Large intestine (tissue), 3 donors: ENCODE data around the gene IL20RA. TPM values are rescaled to one million over a fixed set of nuclear protein-coding genes. Genes with fewer than 3 reads are reported as not detected.
A peak's percentile ranks its signal among the peaks of the same experiment; 100 is the strongest.
"Not testable (repeated sequence)": the region's sequence is repeated elsewhere in the genome, so short reads cannot be mapped to it uniquely, and the experiment has no call there.

Experiments used
- DNase-seq, 2 donors: peaks; one replicate each; pipeline versions ENCODE4 v3.0.0 to v3.0.0-alpha.2; 2013
- H3K27ac ChIP-seq: one replicate; pipeline ENCODE4 v1.5.1; 2013; ENCODE audit warnings: low read length
- H3K27me3 ChIP-seq: 2 replicates; pipeline ENCODE4 v1.6.1; 2013; ENCODE audit warnings: low read length; ENCODE audit not compliant: control insufficient read depth, insufficient read depth
- H3K36me3 ChIP-seq: 2 replicates; pipeline ENCODE4 v1.6.1; 2013; ENCODE audit warnings: low read length; ENCODE audit not compliant: control insufficient read depth, insufficient read depth
- H3K4me1 ChIP-seq: one replicate; pipeline ENCODE4 v1.6.1; 2013; ENCODE audit warnings: low read length; ENCODE audit not compliant: control insufficient read depth, insufficient read depth
- H3K4me3 ChIP-seq: one replicate; pipeline ENCODE4 v1.5.1; 2013; ENCODE audit warnings: low read length
- H3K9me3 ChIP-seq: one replicate; pipeline ENCODE4 v1.6.1; 2013; ENCODE audit warnings: mild to moderate bottlenecking, low read depth, low read length, moderate library complexity; ENCODE audit not compliant: control insufficient read depth
- WGBS: methylation state at CpG from one replicate; pipeline ENCODE4 v1.1.5; 2013; ENCODE audit warnings: low lambda C conversion rate; ENCODE audit not compliant: insufficient coverage; 5-methylcytosine and 5-hydroxymethylcytosine counted together
- polyA plus RNA-seq: library from polyadenylated mRNA; unstranded; fragments of 120-200 nt; gene quantifications from one replicate; pipeline ENCODE4 v1.2.1, GENCODE V29; 2013

IL20RA gene
- polyA plus RNA-seq, 1 donor = 2.5 TPM

- WGBS = no CpG with 5 or more reads among the region's 3 CpGs
- no peaks in the 10 kb centered on the region for H3K36me3 ChIP-seq
- no peak for DNase-seq
- no peak overlapping the region for H3K27ac ChIP-seq
- no peaks in the 10 kb centered on the region for H3K4me1 ChIP-seq
- H3K27me3 ChIP-seq = no peaks in the 10 kb centered on the region
- no peaks in the 10 kb centered on the region for H3K9me3 ChIP-seq
- no peak overlapping the region for H3K4me3 ChIP-seq
These were observed 69.6 kb downstream of the IL20RA start for GRCh38 chr6:136975089-136975715.

- no CpG with 5 or more reads among the region's 8 CpGs for WGBS
- DNase-seq, H3K36me3 ChIP-seq, H3K9me3 ChIP-seq, H3K4me1 ChIP-seq, H3K27me3 ChIP-seq, H3K4me3 ChIP-seq, H3K27ac ChIP-seq: not testable (repeated sequence)
These were observed 71.0 kb downstream of the IL20RA start for GRCh38 chr6:136973781-136974180.

- H3K27ac ChIP-seq = no peak overlapping the region
- 92% methylated on average over 2 of the region's 6 CpGs for WGBS
- no peak overlapping the region for H3K4me3 ChIP-seq
- no peaks in the 10 kb centered on the region for H3K27me3 ChIP-seq
- H3K9me3 ChIP-seq = no peaks in the 10 kb centered on the region
- no peaks in the 10 kb centered on the region for H3K4me1 ChIP-seq
- H3K36me3 ChIP-seq = no peaks in the 10 kb centered on the region
- no peak for DNase-seq
These were observed 73.2 kb downstream of the IL20RA start for GRCh38 chr6:136971609-136972008.

DNA sequence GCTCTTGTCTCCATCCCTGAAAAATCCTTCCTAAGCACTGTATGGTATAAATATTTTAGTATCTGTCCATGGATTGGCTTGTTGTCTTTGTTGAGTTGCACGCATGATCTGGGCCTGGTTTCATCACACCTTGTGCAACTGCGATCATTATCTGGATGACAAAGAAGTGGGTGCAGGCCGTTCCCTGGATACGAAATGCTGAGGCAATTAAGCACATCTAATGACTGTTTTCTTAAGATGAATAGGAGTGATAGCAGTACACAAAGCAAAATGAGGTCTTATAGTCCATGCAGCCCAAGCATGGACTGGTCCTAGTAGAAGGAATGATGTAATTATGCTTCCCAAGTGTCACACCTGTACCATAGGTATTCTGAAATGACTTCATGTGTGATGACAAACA is 74.8 kb downstream of the IL20RA start:
- Histone ChIP-seq H3K36me3 (no peaks in the 10 kb centered on the region), H3K27ac (peak overlapping the region; percentile 13), H3K9me3 (no peaks in the 10 kb centered on the region), H3K27me3 (no peaks in the 10 kb centered on the region), H3K4me3 (no peak overlapping the region), H3K4me1 (no peaks in the 10 kb centered on the region)
- no CpG with 5 or more reads among the region's 4 CpGs for WGBS
- peak in 1 of 2 donors; percentile 35 for DNase-seq

DNA sequence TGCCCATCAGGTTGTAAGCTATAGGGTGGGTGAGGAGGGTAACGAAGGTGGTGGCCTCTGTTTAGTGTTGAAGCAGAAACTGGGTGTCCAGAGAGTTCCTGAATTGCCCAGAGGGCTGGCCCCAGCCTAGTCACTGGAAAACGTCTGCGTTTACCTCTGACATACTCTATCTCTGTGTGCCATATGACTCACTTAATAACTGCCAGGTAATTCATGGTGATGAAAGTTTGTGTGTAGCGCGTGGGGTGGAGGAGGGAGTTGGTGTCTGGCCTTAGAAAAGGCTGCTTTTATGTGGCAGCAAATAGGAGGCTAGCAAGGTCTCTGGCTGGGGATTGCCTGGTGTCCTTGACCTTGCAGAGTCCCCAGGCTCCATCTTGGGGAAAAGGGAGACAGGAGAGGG is 75.3 kb downstream of the IL20RA start:
- H3K27ac ChIP-seq = peak overlapping the region; percentile 13
- no peak for DNase-seq
- H3K4me3 ChIP-seq = no peak overlapping the region
- no CpG with 5 or more reads among the region's 5 CpGs for WGBS
- H3K36me3 ChIP-seq = no peaks in the 10 kb centered on the region
- no peaks in the 10 kb centered on the region for H3K27me3 ChIP-seq
- H3K4me1 ChIP-seq = peaks cover 2% of the 10 kb centered on the region
- no peaks in the 10 kb centered on the region for H3K9me3 ChIP-seq

- Histone ChIP-seq H3K27ac (no peak overlapping the region), H3K4me1 (peaks cover 8% of the 10 kb centered on the region), H3K4me3 (no peak overlapping the region), H3K27me3 (no peaks in the 10 kb centered on the region), H3K36me3 (no peaks in the 10 kb centered on the region), H3K9me3 (no peaks in the 10 kb centered on the region)
- 100% methylated on average over 1 of the region's 7 CpGs for WGBS
- no peak for DNase-seq
These were observed 75.9 kb downstream of the IL20RA start for GRCh38 chr6:136968837-136969236.

DNA sequence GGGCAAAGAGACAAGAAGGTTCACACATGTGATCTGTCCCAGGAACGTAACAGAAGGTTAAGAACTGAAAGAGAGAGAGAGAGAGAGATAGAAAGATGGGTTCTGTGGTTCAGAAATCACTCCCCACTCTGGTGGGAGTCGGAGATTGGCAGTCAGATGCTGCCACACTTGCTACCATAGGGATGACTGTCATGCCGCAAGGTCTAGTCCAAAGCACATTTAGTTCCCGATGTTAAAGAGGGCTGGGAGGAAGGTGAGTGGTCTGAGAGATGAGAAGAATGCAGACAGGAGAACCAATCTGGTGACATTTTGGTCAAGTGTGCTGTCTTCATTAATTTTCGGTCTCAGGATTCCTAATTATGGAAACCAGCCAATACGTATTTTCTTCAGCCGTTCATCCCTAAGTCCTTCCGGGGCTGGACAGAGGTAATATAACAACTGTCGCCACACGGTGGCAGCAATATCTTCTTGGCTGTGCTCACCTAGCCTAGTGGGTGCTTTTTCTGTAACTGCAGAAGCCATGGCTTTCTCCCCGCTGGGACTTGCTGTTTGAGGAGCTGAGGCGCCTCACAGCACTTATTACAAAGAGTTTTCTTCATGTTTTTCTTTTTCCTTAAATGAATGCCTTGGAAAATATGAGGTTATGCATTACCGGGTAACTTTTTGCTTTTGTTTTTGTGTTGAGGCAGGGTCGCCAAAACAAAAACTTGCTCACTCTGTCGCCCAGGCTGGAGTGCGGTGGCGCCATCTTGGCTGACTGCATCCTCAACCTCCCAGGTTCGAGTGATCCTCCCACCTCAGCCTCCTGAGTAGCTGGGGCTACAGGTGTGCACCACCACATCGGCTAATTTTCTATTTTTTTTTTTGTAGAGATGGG is 76.7 kb downstream of the IL20RA start:
- H3K4me1 ChIP-seq = peaks cover 8% of the 10 kb centered on the region
- no peaks in the 10 kb centered on the region for H3K9me3 ChIP-seq
- WGBS = 80% methylated on average over 2 of the region's 19 CpGs
- DNase-seq = peak; percentile 66 to 71
- H3K27ac ChIP-seq = no peak overlapping the region
- no peak overlapping the region for H3K4me3 ChIP-seq
- no peaks in the 10 kb centered on the region for H3K36me3 ChIP-seq
- H3K27me3 ChIP-seq = no peaks in the 10 kb centered on the region

- no peaks in the 10 kb centered on the region for H3K36me3 ChIP-seq
- H3K27ac ChIP-seq = no peak overlapping the region
- peaks cover 14% of the 10 kb centered on the region for H3K4me1 ChIP-seq
- no peak overlapping the region for H3K4me3 ChIP-seq
- no peaks in the 10 kb centered on the region for H3K9me3 ChIP-seq
- DNase-seq = peak in 1 of 2 donors; percentile 63
- no peaks in the 10 kb centered on the region for H3K27me3 ChIP-seq
- WGBS = no CpG with 5 or more reads among the region's 2 CpGs
These were observed 80.4 kb downstream of the IL20RA start for GRCh38 chr6:136964398-136964797.

DNA sequence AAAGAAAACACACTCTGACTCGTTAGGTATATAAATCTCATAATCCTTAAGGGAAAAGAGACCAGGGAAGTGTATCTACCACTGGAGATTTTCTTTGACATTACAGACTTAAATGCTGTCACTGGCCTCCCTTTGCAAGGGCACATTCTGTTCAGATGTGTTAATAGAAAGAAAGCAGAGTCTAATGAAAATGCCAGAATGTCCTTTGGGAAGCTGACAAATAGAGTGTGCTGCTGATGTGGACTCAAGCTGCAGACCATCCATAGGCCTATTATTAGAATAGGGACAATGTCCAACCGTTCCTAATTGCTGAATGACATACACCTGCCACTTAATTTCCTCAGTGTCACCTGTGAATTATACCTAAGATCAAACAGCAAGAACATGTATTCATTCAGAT is 81.5 kb downstream of the IL20RA start:
- H3K36me3 ChIP-seq = no peaks in the 10 kb centered on the region
- no CpG with 5 or more reads among the region's 2 CpGs for WGBS
- DNase-seq = no peak
- H3K4me1 ChIP-seq = peaks cover 21% of the 10 kb centered on the region
- no peak overlapping the region for H3K4me3 ChIP-seq
- no peak overlapping the region for H3K27ac ChIP-seq
- H3K9me3 ChIP-seq = no peaks in the 10 kb centered on the region
- no peaks in the 10 kb centered on the region for H3K27me3 ChIP-seq

- no peak overlapping the region for H3K4me3 ChIP-seq
- DNase-seq = peak; percentile 36 to 71
- peak overlapping the region; percentile 22 for H3K27ac ChIP-seq
- peaks cover 21% of the 10 kb centered on the region for H3K4me1 ChIP-seq
- no peaks in the 10 kb centered on the region for H3K9me3 ChIP-seq
- WGBS = 100% methylated on average over 1 of the region's 4 CpGs
- no peaks in the 10 kb centered on the region for H3K27me3 ChIP-seq
- H3K36me3 ChIP-seq = no peaks in the 10 kb centered on the region
These were observed 82.1 kb downstream of the IL20RA start for GRCh38 chr6:136962661-136963060.
